IMR-90 (cell line): ENCODE measurements around the gene ZBTB44.

Experiments
- CTCF ChIP-seq: conservative IDR thresholded peaks from 2 replicates; pipeline ENCODE4 v1.5.1; 2012; ENCODE audit warnings: mild to moderate bottlenecking, low read depth, low read length, improper control_type of control experiment
- POLR2A ChIP-seq: IDR thresholded peaks from 2 replicates; pipeline ENCODE4 v1.6.1; 2012; ENCODE audit warnings: mild to moderate bottlenecking, low read depth, low read length
- RAD21 ChIP-seq: IDR thresholded peaks from 2 replicates; pipeline ENCODE4 v1.6.1; 2012; ENCODE audit warnings: low read length, improper control_type of control experiment
- RFX5 ChIP-seq: IDR thresholded peaks from 2 replicates; pipeline ENCODE4 v1.8.0; 2012; ENCODE audit warnings: low read depth, mild to moderate bottlenecking, low read length, moderate library complexity

GRCh38 chr11:130318031-130318673 lies 3.4 kb upstream of the ZBTB44 start:
- no peak for TF ChIP-seq POLR2A
- TF ChIP-seq CTCF = no peak
- no peak for TF ChIP-seq RAD21
- no peak for TF ChIP-seq RFX5
